H9 (cell line): ENCODE data around the gene DGKH. TPM values are rescaled to one million over a fixed set of nuclear protein-coding genes. Genes with fewer than 3 reads are reported as not detected.

Experiments used
- DNase-seq: peaks from one replicate; pipeline ENCODE4 v3.0.0-alpha.2; 2017
- H2AFZ ChIP-seq: one replicate; pipeline ENCODE4 v1.6.1; 2013; ENCODE audit warnings: mild to moderate bottlenecking, low read length, control low read depth, moderate library complexity
- H2AK5ac ChIP-seq: 2 replicates; pipeline ENCODE4 v1.6.1; 2013; ENCODE audit warnings: low read length, control low read depth, mixed read lengths; ENCODE audit not compliant: insufficient read length
- H2BK120ac ChIP-seq: one replicate; pipeline ENCODE4 v1.6.1; 2013; ENCODE audit warnings: low read depth, mild to moderate bottlenecking, low read length, control low read depth, inconsistent platforms; ENCODE audit not compliant: poor library complexity, severe bottlenecking
- H2BK12ac ChIP-seq: 2 replicates; pipeline ENCODE4 v1.6.1; 2013; ENCODE audit warnings: low read length, control low read depth, mixed read lengths, low read depth; ENCODE audit not compliant: insufficient read length
- H2BK15ac ChIP-seq: 2 replicates; pipeline ENCODE4 v1.6.1; 2013; ENCODE audit warnings: low read depth, low read length, control low read depth
- H2BK20ac ChIP-seq: one replicate; pipeline ENCODE4 v1.6.1; 2013; ENCODE audit warnings: low read depth, mild to moderate bottlenecking, low read length, control low read depth, inconsistent platforms; ENCODE audit not compliant: poor library complexity, severe bottlenecking
- H2BK5ac ChIP-seq: 2 replicates; pipeline ENCODE4 v1.6.1; 2013; ENCODE audit warnings: low read length, control low read depth, mixed read lengths; ENCODE audit not compliant: insufficient read length
- H3K14ac ChIP-seq: 2 replicates; pipeline ENCODE4 v1.6.1; 2013; ENCODE audit warnings: low read length, control low read depth; ENCODE audit not compliant: insufficient read depth
- H3K18ac ChIP-seq: 2 replicates; pipeline ENCODE4 v1.6.1; 2013; ENCODE audit warnings: low read depth, mild to moderate bottlenecking, mixed read lengths, low read length, control low read depth; ENCODE audit not compliant: insufficient read length
- H3K23ac ChIP-seq: 2 replicates; pipeline ENCODE4 v1.6.1; 2013; ENCODE audit warnings: low read length, control low read depth, mixed read lengths, low read depth; ENCODE audit not compliant: insufficient read length
- H3K23me2 ChIP-seq: 2 replicates; pipeline ENCODE4 v1.6.1; 2013; ENCODE audit warnings: low read depth, mild to moderate bottlenecking, mixed read lengths, low read length, control low read depth; ENCODE audit not compliant: insufficient read length, poor library complexity, severe bottlenecking
- H3K27ac ChIP-seq: 2 replicates; pipeline ENCODE4 v1.5.1; 2013; ENCODE audit warnings: low read length, control low read depth, mixed read lengths, low read depth; ENCODE audit not compliant: insufficient read length
- H3K27me3 ChIP-seq: 2 replicates; pipeline ENCODE4 v1.6.1; 2013; ENCODE audit warnings: low read length, control low read depth, inconsistent platforms; ENCODE audit not compliant: insufficient read depth
- H3K4ac ChIP-seq: 2 replicates; pipeline ENCODE4 v1.6.1; 2013; ENCODE audit warnings: low read depth, mild to moderate bottlenecking, control low read depth, inconsistent platforms, low read length, moderate library complexity
- H3K4me1 ChIP-seq: 2 replicates; pipeline ENCODE4 v1.6.1; 2013; ENCODE audit warnings: low read length, control low read depth, inconsistent platforms; ENCODE audit not compliant: insufficient read depth
- H3K4me2 ChIP-seq: 2 replicates; pipeline ENCODE4 v1.6.1; 2013; ENCODE audit warnings: low read length, control low read depth, mixed read lengths; ENCODE audit not compliant: insufficient read length, insufficient read depth
- H3K56ac ChIP-seq: 2 replicates; pipeline ENCODE4 v1.6.1; 2013; ENCODE audit warnings: low read depth, mild to moderate bottlenecking, mixed read lengths, low read length, control low read depth; ENCODE audit not compliant: insufficient read length
- H3K79me1 ChIP-seq: 2 replicates; pipeline ENCODE4 v1.6.1; 2013; ENCODE audit warnings: low read depth, mild to moderate bottlenecking, moderate library complexity, low read length, control low read depth, inconsistent platforms; ENCODE audit not compliant: insufficient read depth, poor library complexity, severe bottlenecking
- H3K79me2 ChIP-seq: 2 replicates; pipeline ENCODE4 v1.6.1; 2013; ENCODE audit warnings: low read length, control low read depth, inconsistent platforms; ENCODE audit not compliant: insufficient read depth
- H3K9ac ChIP-seq: 2 replicates; pipeline ENCODE4 v1.6.1; 2013; ENCODE audit warnings: low read length, control low read depth, mixed read lengths; ENCODE audit not compliant: insufficient read length; ENCODE audit errors: extremely low read depth
- H3K9me3 ChIP-seq: one replicate; pipeline ENCODE4 v1.6.1; 2013; ENCODE audit warnings: low read depth, low read length, inconsistent platforms; ENCODE audit not compliant: control insufficient read depth
- H3T11ph ChIP-seq: one replicate; pipeline ENCODE4 v1.6.1; 2013; ENCODE audit warnings: mild to moderate bottlenecking, low read length, control low read depth, inconsistent platforms
- H4K20me1 ChIP-seq: one replicate; pipeline ENCODE4 v1.6.1; 2013; ENCODE audit not compliant: control insufficient read depth, insufficient read length, insufficient read depth
- H4K5ac ChIP-seq: 2 replicates; pipeline ENCODE4 v1.6.1; 2013; ENCODE audit warnings: low read depth, mild to moderate bottlenecking, mixed read lengths, low read length, control low read depth; ENCODE audit not compliant: insufficient read length
- H4K8ac ChIP-seq: replicated peaks from 2 replicates; pipeline ENCODE4 v1.6.1; 2013; ENCODE audit warnings: low read length, control low read depth, mixed read lengths, low read depth; ENCODE audit not compliant: insufficient read length
- H4K91ac ChIP-seq: 2 replicates; pipeline ENCODE4 v1.6.1; 2013; ENCODE audit warnings: low read depth, mild to moderate bottlenecking, moderate library complexity, mixed read lengths, low read length, control low read depth; ENCODE audit not compliant: insufficient read length
- H3K27ac Mint-ChIP-seq, 3 experiments: 2 replicates in 2 of 3; 3 replicates in 1 of 3; pipeline ENCODE4 v1.8.0; 2020 to 2021; ENCODE audit warnings: mixed read lengths in 3 of 3, mild to moderate bottlenecking in 1 of 3, moderate library complexity in 1 of 3
- H3K27me3 Mint-ChIP-seq: 2 replicates; pipeline ENCODE4 v1.8.0; 2021; ENCODE audit warnings: low read depth, mild to moderate bottlenecking, moderate library complexity, mixed read lengths
- H3K36me3 Mint-ChIP-seq, 3 experiments: 2 replicates in 2 of 3; 3 replicates in 1 of 3; pipeline ENCODE4 v1.8.0; 2020 to 2021; ENCODE audit warnings: low read depth in 3 of 3, mixed read lengths in 3 of 3; ENCODE audit not compliant: insufficient read depth in 1 of 3
- H3K4me1 Mint-ChIP-seq, 2 experiments: 2 replicates each; pipeline ENCODE4 v1.8.0; 2020; ENCODE audit warnings: mixed read lengths in 2 of 2
- H3K4me3 Mint-ChIP-seq, 2 experiments: 2 replicates in 1 of 2; 3 replicates in 1 of 2; pipeline ENCODE4 v1.8.0; 2020 to 2021; ENCODE audit warnings: mild to moderate bottlenecking in 2 of 2, mixed read lengths in 2 of 2, moderate library complexity in 1 of 2
- H3K9me3 Mint-ChIP-seq, 2 experiments: 2 replicates in 1 of 2; 3 replicates in 1 of 2; pipeline ENCODE4 v1.8.0; 2020; ENCODE audit warnings: mild to moderate bottlenecking in 2 of 2, mixed read lengths in 2 of 2, moderate library complexity in 1 of 2
- CTCF ChIP-seq: fragments of 200-600 bp; sonication (generic); conservative IDR thresholded peaks from 3 replicates; pipeline ENCODE4 v1.8.0; 2021; ENCODE audit warnings: antibody characterized with exemption, mild to moderate bottlenecking
- total RNA-seq: library from RNA; stranded (reverse); gene quantifications from 2 replicates; pipeline ENCODE4 v1.2.1, GENCODE V29; 2021

The DGKH gene
- total RNA-seq, 1 experiment from 2014 or later, result 8.6 TPM

- H3T11ph ChIP-seq, result no peak overlapping the region
- H2BK15ac ChIP-seq, result no peak overlapping the region
- no peak for TF ChIP-seq CTCF
- no peak overlapping the region for H3K4me3 Mint-ChIP-seq
- no peak overlapping the region for H2BK5ac ChIP-seq
- no peaks in the 10 kb centered on the region; the same call in 1 of the 2 replicates for H3K79me2 ChIP-seq
- H2BK120ac ChIP-seq, result no peak overlapping the region
- no peaks in the 10 kb centered on the region for H3K27me3 ChIP-seq
- no peak overlapping the region for H2BK12ac ChIP-seq
- H3K56ac ChIP-seq, result no peak overlapping the region
- no peak overlapping the region for H3K27ac Mint-ChIP-seq
- no peak overlapping the region for H2AK5ac ChIP-seq
- no peak overlapping the region for H4K8ac ChIP-seq
- no peak overlapping the region for H3K4me2 ChIP-seq
- no peak overlapping the region for H3K27ac ChIP-seq
- H3K36me3 Mint-ChIP-seq, result peaks cover 3 to 13% (median 12%) of the 10 kb centered on the region in 3 experiments; a peak in 6 of 7 replicates
- H4K91ac ChIP-seq, result no peak overlapping the region
- H3K9me3 Mint-ChIP-seq, result no peaks in the 10 kb centered on the region; a peak in 1 of 5 replicates
- peaks cover 3% of the 10 kb centered on the region for H3K79me1 ChIP-seq
- peaks cover 7 to 8% of the 10 kb centered on the region in 2 experiments; a peak in 3 of 4 replicates for H3K4me1 Mint-ChIP-seq
- no peaks in the 10 kb centered on the region for H4K20me1 ChIP-seq
- H2AFZ ChIP-seq, result no peak overlapping the region
- H3K4ac ChIP-seq, result no peak overlapping the region
- no peaks in the 10 kb centered on the region for H3K9me3 ChIP-seq
- H3K23ac ChIP-seq, result no peak overlapping the region
- H4K5ac ChIP-seq, result no peak overlapping the region
- H3K18ac ChIP-seq, result no peak overlapping the region
- H3K14ac ChIP-seq, result no peak overlapping the region
- no peaks in the 10 kb centered on the region for H3K27me3 Mint-ChIP-seq
- no peaks in the 10 kb centered on the region for H3K4me1 ChIP-seq
- no peaks in the 10 kb centered on the region for H3K23me2 ChIP-seq
- H2BK20ac ChIP-seq, result no peak overlapping the region
- H3K9ac ChIP-seq, result no peak overlapping the region
- DNase-seq, result no peak
Observed at GRCh38 chr13:42061943-42062342, 13.5 kb downstream of the DGKH start.
